SKM-1 (cell line): ENCODE results near the gene OVOL2.
"Not testable (repeated sequence)": the region's sequence is repeated elsewhere in the genome, so short reads cannot be mapped to it uniquely, and the experiment has no call there.

Source experiments
- DNase-seq: peaks from one replicate; lab custom pipeline; 2025; ENCODE audit not compliant: unreplicated experiment; lab: John Stamatoyannopoulos, UW

OVOL2 gene

GRCh38 chr20:18058661-18059467 is 1.1 kb upstream of the OVOL2 start:
- DNase-seq: no peak

DNA sequence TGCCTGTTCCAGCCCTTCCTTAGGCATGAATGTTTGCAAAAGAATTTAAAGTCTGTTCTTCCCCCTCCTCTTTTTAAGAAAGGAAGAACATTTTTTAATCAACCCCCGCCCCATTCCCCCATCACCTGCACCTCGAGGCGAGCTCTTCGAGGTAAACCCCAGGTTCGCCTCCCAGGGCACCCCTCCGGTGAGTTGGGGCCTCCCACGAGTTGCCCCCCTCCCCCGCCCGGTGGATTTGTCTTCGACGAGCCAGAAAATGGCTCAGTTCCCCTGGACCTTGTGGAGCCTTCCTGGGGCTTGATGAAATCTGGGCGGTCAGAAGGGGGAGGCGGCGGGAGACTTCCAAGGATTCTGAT is 256 bp upstream of the OVOL2 start:
- no peak for DNase-seq

DNA sequence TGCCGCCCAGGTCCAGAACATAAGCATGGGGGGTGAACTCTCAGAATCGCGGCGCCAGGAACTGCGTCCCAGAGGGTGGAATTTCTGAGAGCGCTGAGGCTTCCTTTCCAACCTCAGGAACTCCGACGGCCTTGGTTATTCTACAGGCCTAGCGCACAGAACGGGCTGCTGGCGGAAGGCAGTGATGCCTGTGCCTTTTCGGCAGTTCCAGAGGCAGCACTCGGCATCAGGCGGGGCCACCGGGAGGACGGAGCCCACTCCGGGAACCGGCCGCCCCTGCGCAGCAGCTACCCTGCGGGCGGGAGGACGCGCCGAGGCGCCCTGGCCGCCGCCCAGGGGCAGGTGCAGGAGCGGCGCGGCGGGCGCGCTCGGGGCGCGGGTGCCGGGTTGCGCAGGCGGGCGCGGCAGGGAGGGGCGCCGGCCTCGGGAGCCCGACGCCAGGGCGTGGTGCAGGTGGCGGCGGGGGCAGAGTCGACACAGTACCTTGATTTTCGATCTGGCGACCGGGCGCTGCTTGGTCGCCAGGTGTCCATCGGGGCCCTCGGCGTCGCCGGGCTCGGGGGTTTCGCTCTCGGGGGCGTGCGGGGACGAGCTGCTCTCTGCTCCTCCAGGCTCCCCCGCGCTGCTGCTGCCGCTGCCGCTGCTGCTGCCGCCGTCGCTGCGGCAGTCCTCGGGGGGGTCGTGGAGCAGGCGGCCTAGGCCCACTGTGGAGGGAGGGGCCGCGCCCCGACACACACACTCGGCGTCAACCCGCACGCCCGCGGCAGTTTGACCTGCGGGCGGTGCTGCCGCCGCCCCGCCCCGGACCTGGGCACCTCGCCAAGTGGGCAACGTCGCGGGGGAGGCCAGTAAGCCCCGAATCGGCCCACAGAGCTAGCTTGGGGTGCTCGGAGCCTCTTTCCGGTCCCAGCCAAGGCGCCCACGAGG is 1.3 kb downstream of the OVOL2 start:
- no peak for DNase-seq

- DNase-seq: no peak
Observed at GRCh38 chr20:18055261-18055660, 2.5 kb downstream of the OVOL2 start.

GRCh38 chr20:18052856-18053255 is 4.9 kb downstream of the OVOL2 start:
- no peak for DNase-seq

- DNase-seq: no peak
Observed at GRCh38 chr20:18050628-18051027, 7.1 kb downstream of the OVOL2 start.

DNA sequence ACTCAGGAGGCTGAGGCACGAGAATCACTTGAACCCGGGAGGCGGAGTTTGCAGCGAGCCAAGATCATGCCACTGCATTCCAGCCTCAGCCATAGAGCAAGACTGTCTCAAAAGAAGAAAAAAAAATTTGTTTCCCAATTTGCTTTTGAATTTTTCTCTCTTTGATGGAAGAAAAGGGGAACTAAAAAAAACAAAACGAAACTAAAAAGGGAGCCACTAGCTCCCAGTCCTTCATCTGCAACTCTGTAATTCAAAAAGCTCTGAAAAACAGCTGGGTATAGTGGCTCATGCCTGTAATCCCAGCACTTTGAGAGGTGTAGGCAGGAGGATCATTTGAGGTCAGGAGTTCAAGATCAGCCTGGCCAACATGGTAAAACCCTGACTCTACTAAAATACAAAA is 9.5 kb downstream of the OVOL2 start:
- no peak for DNase-seq

DNA sequence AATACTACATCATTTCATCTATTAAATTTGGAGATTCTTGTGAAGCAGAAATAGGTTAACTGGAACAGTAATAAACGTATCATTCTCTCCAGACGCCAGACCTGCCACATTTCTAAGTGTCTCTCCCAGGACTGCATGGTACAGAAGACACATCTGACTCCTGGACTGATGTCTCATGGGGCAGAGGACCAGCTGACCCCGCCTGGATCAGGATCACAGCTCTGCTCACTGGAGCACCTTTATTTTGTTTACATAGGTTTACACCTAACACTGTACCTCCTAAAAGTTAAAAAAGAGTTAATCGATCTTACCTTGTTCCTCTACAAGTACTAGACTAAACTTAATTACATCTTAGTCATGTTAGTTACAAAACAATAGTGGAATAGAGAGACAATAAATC is 11.2 kb downstream of the OVOL2 start:
- DNase-seq: no peak

DNA sequence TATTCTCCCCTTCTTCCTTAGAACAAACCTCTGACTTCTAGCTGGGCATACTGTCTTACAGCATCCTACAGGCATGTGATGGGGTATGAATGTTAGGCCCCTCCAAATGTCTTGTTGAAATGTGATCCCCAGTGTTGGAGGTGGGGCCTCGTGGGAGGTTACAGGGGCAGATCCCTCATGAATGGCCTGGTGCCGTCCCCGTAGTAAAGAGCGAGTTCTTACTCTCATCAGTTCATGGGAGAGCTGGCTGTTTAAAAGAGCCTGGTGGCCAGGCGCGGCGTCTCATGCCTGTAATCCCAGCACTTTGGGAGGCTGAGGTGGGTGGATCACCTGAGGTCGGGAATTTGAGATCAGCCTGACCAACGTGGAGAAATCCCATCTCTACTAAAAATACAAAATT is 15.5 kb downstream of the OVOL2 start:
- DNase-seq: no peak

DNA sequence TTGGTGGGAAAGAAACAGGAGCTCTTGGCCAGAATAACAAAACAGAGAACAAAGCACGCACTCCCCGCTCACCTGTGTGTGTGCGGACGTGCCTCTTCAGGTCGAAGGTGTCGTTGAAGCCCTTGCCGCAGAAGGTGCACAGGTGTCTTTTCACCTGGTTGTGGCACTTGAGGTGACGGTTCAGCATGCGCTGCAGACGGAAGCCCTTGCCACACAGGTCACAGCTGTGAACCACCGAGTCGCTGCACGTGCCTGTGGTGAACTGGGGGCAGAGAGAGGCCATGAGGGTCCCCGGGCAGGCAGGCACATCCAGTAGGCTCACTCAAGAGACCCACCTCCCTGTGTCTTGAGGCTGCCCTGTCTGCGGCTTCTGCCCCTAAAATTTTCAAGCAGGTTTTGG is 16.3 kb downstream of the OVOL2 start:
- no peak for DNase-seq

DNA sequence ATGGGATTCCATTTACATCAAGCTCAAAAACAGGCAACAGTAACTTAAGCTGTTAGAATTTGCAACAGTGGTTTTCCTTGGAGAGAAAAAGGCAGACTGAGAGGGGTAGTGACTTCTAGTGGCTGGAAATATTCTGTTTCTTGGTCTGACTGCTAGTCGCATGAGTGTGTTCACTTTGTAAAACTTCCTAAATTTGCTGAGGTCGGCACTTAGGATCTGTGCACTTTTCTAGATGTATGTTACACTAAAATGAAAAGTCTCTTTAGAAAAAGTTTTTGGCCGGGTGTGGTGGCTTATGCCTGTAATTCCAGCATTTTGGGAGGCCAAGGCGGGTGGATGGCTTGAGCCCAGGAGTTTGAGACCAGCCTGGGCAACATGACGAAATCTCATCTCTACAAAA is 18.7 kb downstream of the OVOL2 start:
- no peak for DNase-seq

GRCh38 chr20:18034039-18034438 is 23.7 kb downstream of the OVOL2 start:
- DNase-seq: no peak

DNA sequence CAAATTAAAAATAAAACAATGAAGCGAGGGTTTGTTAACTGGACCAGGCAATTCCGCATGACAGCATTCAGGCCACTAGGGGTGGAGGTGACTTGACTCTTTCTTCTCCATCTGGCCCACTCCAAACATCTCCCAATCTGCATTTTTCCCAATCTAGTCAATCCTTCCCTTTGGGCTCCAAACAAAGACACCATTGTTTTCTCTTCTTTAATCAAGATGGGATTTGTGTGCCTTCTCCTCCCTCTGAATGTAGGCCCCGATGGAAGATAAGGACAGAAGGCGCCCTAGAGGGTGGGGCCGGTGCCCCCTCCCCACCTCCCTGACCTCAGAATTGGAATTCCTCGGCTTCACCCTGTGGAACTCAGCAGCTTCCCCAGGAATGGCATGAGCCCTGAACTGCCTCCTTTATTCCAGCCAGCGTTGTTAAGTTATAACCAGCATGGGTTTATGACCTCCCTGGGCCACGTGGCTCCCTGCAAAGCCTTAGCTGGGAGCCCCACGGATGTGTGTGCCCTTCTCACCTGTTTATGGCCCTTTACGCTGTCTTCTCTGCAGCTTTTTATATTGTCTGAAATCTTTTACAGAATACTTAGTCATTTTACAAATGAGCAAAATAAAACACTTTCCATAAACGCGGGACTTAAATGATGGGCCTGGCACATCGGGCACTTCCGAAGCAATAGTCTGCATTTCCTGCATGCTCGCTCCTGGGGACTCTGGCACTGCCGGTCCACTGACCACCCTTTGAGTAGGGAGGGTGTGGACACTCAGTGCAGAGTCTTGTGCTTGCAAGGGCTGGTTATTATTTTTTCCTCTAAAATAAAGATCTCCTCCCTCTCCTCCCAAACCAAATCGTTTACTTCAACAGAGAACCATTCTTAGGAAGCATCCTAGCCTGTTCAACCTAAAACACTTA is 24.5 kb downstream of the OVOL2 start:
- DNase-seq: no peak

DNA sequence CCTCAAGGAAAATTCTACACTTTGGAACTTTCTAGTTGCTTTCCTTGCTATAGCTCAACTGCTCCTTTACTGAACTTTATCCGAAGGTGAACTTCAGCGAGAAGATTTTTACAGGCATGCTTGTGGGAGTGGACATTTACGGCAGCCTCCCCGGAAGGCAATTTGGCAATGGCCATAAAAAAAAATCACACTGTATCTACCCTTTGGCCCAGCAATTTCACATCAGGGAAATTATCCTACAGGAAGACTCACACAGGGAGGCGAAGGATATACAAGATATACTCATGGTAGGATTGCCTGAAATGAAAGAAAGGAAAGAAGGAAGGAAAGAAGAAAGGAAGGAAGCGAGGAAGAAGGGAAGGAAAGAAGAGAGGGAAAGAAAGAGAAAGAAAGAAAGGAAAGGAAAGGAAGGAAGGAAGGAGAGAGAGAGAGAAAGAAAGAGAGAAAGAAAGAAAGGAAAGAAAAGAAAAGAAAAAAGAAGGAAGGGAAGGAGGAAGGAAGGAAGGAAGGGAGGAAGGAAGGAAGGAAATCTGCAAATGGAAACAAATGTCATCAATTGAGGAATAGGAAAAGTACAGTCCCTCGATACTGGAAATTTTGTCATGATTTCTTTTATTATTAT is 25.7 kb downstream of the OVOL2 start:
- DNase-seq: no peak

DNA sequence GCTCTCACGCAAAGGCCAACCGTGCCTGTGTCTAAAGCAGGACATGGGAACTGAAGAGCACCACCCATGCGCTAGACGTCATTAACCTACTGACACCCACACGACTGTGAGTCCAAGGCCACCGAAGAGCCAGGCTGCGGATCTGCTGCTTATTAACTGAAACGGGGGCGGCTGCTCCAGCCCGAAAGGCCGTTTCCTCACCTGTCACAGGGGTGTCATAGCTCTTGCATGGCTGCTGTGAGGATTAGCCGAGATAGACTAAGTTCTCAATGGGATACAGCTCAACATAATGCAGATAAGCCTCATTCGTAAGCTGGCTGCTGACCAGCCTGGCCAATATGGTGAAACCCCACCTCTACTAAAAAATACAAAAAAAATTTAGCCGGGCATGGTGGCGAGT is 26.7 kb downstream of the OVOL2 start:
- DNase-seq: no peak

- no peak for DNase-seq
Observed at GRCh38 chr20:18030020-18030419, 27.7 kb downstream of the OVOL2 start.

DNA sequence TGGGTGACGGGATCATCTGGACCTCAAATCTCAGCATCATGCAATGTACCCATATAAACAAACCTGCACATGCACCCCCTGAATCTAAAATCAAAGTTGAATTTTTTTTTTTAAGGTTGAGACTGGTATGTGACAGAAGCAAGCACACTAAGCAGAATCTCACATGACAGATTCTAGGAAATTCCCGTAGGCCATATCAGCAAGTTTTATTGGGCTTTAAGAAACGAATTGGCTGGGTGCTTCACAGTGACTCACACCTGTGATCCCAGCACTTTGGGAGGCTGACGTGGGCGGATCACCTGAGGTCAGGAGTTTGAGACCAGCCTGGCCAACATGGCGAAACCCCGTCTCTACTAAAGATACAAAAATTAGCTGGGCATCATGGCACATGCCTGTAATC is 30.7 kb downstream of the OVOL2 start:
- DNase-seq: not testable (repeated sequence)

DNA sequence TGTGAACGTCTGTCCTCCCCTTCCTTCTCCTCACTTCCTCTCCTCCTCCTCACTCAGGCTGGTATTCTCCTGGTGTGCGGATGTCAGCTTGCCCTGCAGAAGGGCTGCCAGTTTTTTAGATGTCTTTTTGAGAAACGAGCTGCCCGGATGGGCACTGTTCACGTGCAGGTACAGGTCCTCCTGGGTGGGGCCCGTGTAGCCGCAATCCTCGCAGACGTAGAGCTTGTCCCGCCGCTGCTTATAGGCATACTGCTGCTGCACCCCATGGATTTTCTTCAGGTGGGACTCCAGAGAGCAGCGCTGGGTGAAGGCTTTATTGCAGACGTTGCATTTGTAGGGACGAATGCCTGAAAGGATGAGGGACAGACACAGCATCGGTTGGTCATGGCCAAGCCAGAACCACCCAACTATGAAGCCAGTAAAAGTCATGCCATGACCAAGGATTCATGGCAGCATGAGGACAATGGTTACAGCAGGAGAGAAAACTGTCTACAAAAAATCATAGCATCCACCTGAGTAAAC is 33.0 kb downstream of the OVOL2 start:
- DNase-seq: no peak

- no peak for DNase-seq
Observed at GRCh38 chr20:18020931-18021330, 36.8 kb downstream of the OVOL2 start.

DNA sequence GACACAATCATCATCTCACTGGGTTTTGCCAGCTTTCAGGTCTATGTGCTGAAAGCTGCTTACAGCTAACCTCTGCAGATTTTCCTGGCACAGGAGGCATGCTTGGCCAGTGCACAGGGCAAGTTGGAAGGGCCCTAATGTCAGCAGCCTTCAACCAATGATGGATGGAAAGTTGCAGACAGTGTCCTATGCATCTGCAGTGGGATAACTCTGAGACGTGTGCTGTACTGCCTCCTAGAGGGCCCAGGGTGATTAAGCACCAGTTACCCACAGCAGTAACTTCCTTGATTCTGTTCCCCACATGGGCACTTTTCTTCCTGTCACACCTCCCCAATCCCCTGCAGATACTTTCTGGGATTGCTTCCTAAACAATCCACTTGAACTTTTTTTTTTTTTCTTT is 38.6 kb downstream of the OVOL2 start:
- peak; percentile 30 for DNase-seq

DNA sequence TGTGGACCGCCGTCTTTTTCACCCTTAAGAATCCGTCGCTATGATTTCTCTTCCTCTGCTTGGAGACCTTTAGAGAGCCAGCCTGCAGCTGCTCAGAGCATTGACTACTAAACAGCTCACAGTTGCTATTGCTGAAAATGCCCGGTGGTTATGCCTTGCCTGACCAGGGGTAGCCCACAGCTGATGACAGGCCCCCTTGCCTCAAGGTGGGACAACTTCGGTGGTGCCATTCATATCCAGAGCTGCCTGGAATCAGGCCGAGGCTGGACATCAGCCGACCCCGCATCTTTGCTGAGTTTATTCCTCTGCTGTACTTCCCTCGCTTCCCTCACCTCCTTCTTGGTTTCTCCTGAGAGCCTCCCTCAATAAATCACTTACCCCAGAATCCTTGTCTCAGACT is 39.6 kb downstream of the OVOL2 start:
- no peak for DNase-seq
